22Rv1 (cell line): Measurements from ENCODE around the gene IFNE.
"Not testable (repeated sequence)": the region's sequence is repeated elsewhere in the genome, so short reads cannot be mapped to it uniquely, and the experiment has no call there.

Experiments used
- H3K27ac ChIP-seq: fragments of 450-650 bp; 2 replicates; pipeline ENCODE4 v1.5.1; 2017
- CTCF ChIP-seq: fragments of 450-650 bp; IDR thresholded peaks from 2 replicates; pipeline ENCODE4 v1.5.1; 2017; ENCODE audit warnings: mild to moderate bottlenecking
- ZFX ChIP-seq: fragments of 450-650 bp; IDR thresholded peaks from 2 replicates; pipeline ENCODE4 v1.6.1; 2017; ENCODE audit warnings: antibody characterized with exemption, borderline replicate concordance

Gene IFNE

GRCh38 chr9:21443849-21444625 lies 38.1 kb downstream of the IFNE start:
- TF ChIP-seq ZFX (no peak), CTCF (no peak)
- H3K27ac ChIP-seq = no peak overlapping the region

GRCh38 chr9:21440139-21440538 lies 42.0 kb downstream of the IFNE start, which contains the start of gene IFNA1:
Gene IFNA1, plus strand, starts transcription at chr9:21440439. Its CDS starts 69 bp downstream, at chr9:21440508.
- TF ChIP-seq ZFX = no peak
- TF ChIP-seq CTCF = no peak

GRCh38 chr9:21435015-21435383 lies 47.1 kb downstream of the IFNE start:
- not testable (repeated sequence) for H3K27ac ChIP-seq

More at GRCh38 chr9:21440139-21440538, 42.0 kb downstream of the IFNE start, which contains the start of gene IFNA1:
- no peak within 1 kb of the TSS for H3K27ac ChIP-seq

- TF ChIP-seq ZFX = no peak
- peak; percentile 83 for TF ChIP-seq CTCF
- no peak overlapping the region for H3K27ac ChIP-seq
These were observed 47.7 kb downstream of the IFNE start for GRCh38 chr9:21434202-21435014.

GRCh38 chr9:21432672-21433425 lies 49.3 kb downstream of the IFNE start:
- H3K27ac ChIP-seq = no peak overlapping the region
- no peak for TF ChIP-seq ZFX
- no peak for TF ChIP-seq CTCF
